HepG2 (cell line): Measurements from ENCODE around the gene INTS7. TPM values are rescaled to one million over a fixed set of nuclear protein-coding genes. Genes with fewer than 3 reads are reported as not detected.
A peak's percentile ranks its signal among the peaks of the same experiment; 100 is the strongest.

Experiments used
- CBX1 ChIP-seq: IDR thresholded peaks from one replicate; pipeline ENCODE4 v1.6.1; 2016; ENCODE audit warnings: antibody characterized with exemption, low read depth
- CHCHD3 ChIP-seq: sonication (generic); formaldehyde crosslinking; IDR thresholded peaks from 2 replicates; pipeline ENCODE4 v1.8.0; 2022; ENCODE audit warnings: mild to moderate bottlenecking, missing genetic modification reagents, moderate library complexity
- CTCF ChIP-seq: sonication (generic); formaldehyde crosslinking; IDR thresholded peaks from 2 replicates; pipeline ENCODE4 v1.5.0; 2020; ENCODE audit warnings: mild to moderate bottlenecking, missing genetic modification reagents, moderate library complexity
- FOXA3 ChIP-seq: IDR thresholded peaks from 2 replicates; pipeline ENCODE4 v1.6.1; 2016; ENCODE audit warnings: missing genetic modification reagents, missing compliant biosample characterization
- HNRNPL ChIP-seq: fragments of 200-400 bp; formaldehyde crosslinking; IDR thresholded peaks from 2 replicates; pipeline ENCODE4 v1.6.1; 2017; ENCODE audit warnings: mild to moderate bottlenecking, low read depth, low read length
- ISX ChIP-seq: sonication (generic); formaldehyde crosslinking; conservative IDR thresholded peaks from 2 replicates; pipeline ENCODE4 v1.5.0; 2020; ENCODE audit warnings: missing genetic modification reagents
- NAIF1 ChIP-seq: sonication (generic); formaldehyde crosslinking; IDR thresholded peaks from 2 replicates; pipeline ENCODE4 v1.5.0; 2020; ENCODE audit warnings: mild to moderate bottlenecking, missing genetic modification reagents, borderline replicate concordance
- NFIB ChIP-seq: sonication (generic); formaldehyde crosslinking; IDR thresholded peaks from 2 replicates; pipeline ENCODE4 v1.9.0; 2021; ENCODE audit warnings: missing genetic modification reagents, mild to moderate bottlenecking, borderline replicate concordance
- NR2F6 ChIP-seq, 2 experiments: IDR thresholded peaks; 2 replicates each; pipeline ENCODE4 v1.6.1; 2016; ENCODE audit warnings: antibody characterized with exemption in 1 of 2, mild to moderate bottlenecking in 1 of 2
- POLR2AphosphoS2 ChIP-seq: IDR thresholded peaks from 2 replicates; pipeline ENCODE4 v1.6.1; 2011; ENCODE audit warnings: low read depth, low read length, improper control_type of control experiment
- PRMT3 ChIP-seq: sonication (generic); formaldehyde crosslinking; IDR thresholded peaks from 2 replicates; pipeline ENCODE4 v1.8.1; 2022; ENCODE audit warnings: low read depth, mild to moderate bottlenecking, moderate library complexity, missing genetic modification reagents, borderline replicate concordance
- ZBTB14 ChIP-seq: sonication (generic); formaldehyde crosslinking; IDR thresholded peaks from 2 replicates; pipeline ENCODE4 v1.4.0; 2020; ENCODE audit warnings: missing genetic modification reagents
- ZNF142 ChIP-seq: sonication (generic); formaldehyde crosslinking; IDR thresholded peaks from 2 replicates; pipeline ENCODE4 v1.4.0; 2020; ENCODE audit warnings: missing genetic modification reagents
- ZNF367 ChIP-seq: sonication (generic); formaldehyde crosslinking; IDR thresholded peaks from 2 replicates; pipeline ENCODE4 v1.4.0; 2020; ENCODE audit warnings: missing genetic modification reagents, borderline replicate concordance
- ZNF614 ChIP-seq: IDR thresholded peaks from 2 replicates; pipeline ENCODE4 v1.6.1; 2018; ENCODE audit warnings: missing biosample characterization, missing genetic modification reagents, inconsistent platforms, borderline replicate concordance
- ZNF639 ChIP-seq: conservative IDR thresholded peaks from 2 replicates; pipeline ENCODE4 v1.6.1; 2018; ENCODE audit warnings: missing genetic modification reagents
- ZNF780A ChIP-seq: sonication (generic); formaldehyde crosslinking; IDR thresholded peaks from 2 replicates; pipeline ENCODE4 v1.8.0; 2022; ENCODE audit warnings: mild to moderate bottlenecking, missing genetic modification reagents, moderate library complexity
- ZNF781 ChIP-seq: sonication (generic); formaldehyde crosslinking; IDR thresholded peaks from 2 replicates; pipeline ENCODE4 v1.5.1; 2020; ENCODE audit warnings: borderline replicate concordance, mild to moderate bottlenecking, missing genetic modification reagents; ENCODE audit errors: not compliant biosample characterization
- polyA plus RNA-seq, 8 experiments: library from polyadenylated mRNA; depleted of rRNA in 3 of 8; stranded (reverse) in 7 of 8; unstranded in 1 of 8; fragments of >200 nt; fragmentation: Illumina TruSeq in 4 of 8; extraction: Trizol in 4 of 8; gene quantifications; 2 replicates each; pipeline versions ENCODE4 v1.2.1 to v1.2.3, GENCODE V29; 2011 to 2016; ENCODE audit warnings: low read depth in 4 of 8, missing spikeins in 1 of 8, mixed read lengths in 1 of 8; ENCODE audit not compliant: insufficient read depth in 1 of 8
- total RNA-seq, 5 experiments: library from RNA; depleted of rRNA; stranded (reverse); fragments of >200 nt; fragmentation: Illumina TruSeq; extraction: Trizol; gene quantifications; 2 replicates each; pipeline ENCODE4 v1.2.3, GENCODE V29; 2016; ENCODE audit warnings: low read depth in 1 of 5

INTS7 gene
- total and polyA plus RNA-seq, 2 of the 13 experiments (the other 11 are each of a cell fraction or from before 2014, with no cell fraction given): 18.3 to 22.4 TPM

GRCh38 chr1:211928993-211929637, 106.2 kb downstream of the INTS7 start (continued):
- TF ChIP-seq ZNF142 (CRISPR knock-in tag) (no peak), ZNF367 (CRISPR knock-in tag) (no peak), ZNF781 (CRISPR knock-in tag) (peak; percentile 78), POLR2AphosphoS2 (no peak), ZNF639 (no peak), ISX (CRISPR knock-in tag) (no peak), PRMT3 (no peak), HNRNPL (no peak), ZBTB14 (CRISPR knock-in tag) (no peak), ZNF614 (CRISPR knock-in tag) (no peak), NAIF1 (CRISPR knock-in tag) (no peak), NR2F6 (IDR thresholded peaks at IDR 0.05) (0 out of 2 replicates have a peak, but pooled peaks have one; percentile 8), NR2F6 (CRISPR knock-in tag; IDR thresholded peaks at IDR 0.05) (peak; percentile 38; the same call in 1 of the 2 replicates), CHCHD3 (CRISPR knock-in tag) (no peak), ZNF780A (no peak), NFIB (CRISPR knock-in tag) (no peak), CBX1 (no peak), FOXA3 (CRISPR knock-in tag) (peak; percentile 90), CTCF (CRISPR knock-in tag) (no peak)
